ENCODE results near the gene WARS2.
"Not testable (repeated sequence)": the region's sequence is repeated elsewhere in the genome, so short reads cannot be mapped to it uniquely, and the experiment has no call there.

The WARS2 gene

GRCh38 chr1:119140177-119141019, at the start of gene WARS2:
TSS of gene WARS2 (minus strand) at chr1:119140653. CDS start at chr1:119140644, 9 bp downstream.
- DNase-seq: peak; percentile 81 to 99 (median 95)

- DNase-seq: no peak
These were observed 48.5 kb upstream of the WARS2 start for GRCh38 chr1:119188926-119189325.

- DNase-seq: no peak
These were observed 47.0 kb upstream of the WARS2 start for GRCh38 chr1:119187416-119187815.

- DNase-seq: no peak
These were observed 46.0 kb upstream of the WARS2 start for GRCh38 chr1:119186471-119186870.

GRCh38 chr1:119184972-119185371, 44.5 kb upstream of the WARS2 start:
- no peak for DNase-seq

- no peak for DNase-seq
These were observed 40.8 kb upstream of the WARS2 start for GRCh38 chr1:119181218-119181617.

GRCh38 chr1:119179051-119179450, 38.6 kb upstream of the WARS2 start:
- DNase-seq: no peak

GRCh38 chr1:119172927-119173326, 32.5 kb upstream of the WARS2 start:
- DNase-seq: not testable (repeated sequence)

GRCh38 chr1:119171381-119172010, 31.0 kb upstream of the WARS2 start:
- not testable (repeated sequence) for DNase-seq

GRCh38 chr1:119163396-119163795, 22.9 kb upstream of the WARS2 start:
- DNase-seq: no peak

GRCh38 chr1:119160866-119161265, 20.4 kb upstream of the WARS2 start:
- DNase-seq: no peak

GRCh38 chr1:119160409-119160808, 20.0 kb upstream of the WARS2 start:
- no peak for DNase-seq

- no peak for DNase-seq
These were observed 19.5 kb upstream of the WARS2 start for GRCh38 chr1:119159966-119160365.

- no peak for DNase-seq
These were observed 18.7 kb upstream of the WARS2 start for GRCh38 chr1:119159111-119159510.

- not testable (repeated sequence) for DNase-seq
These were observed 16.3 kb upstream of the WARS2 start for GRCh38 chr1:119156761-119157160.

GRCh38 chr1:119155069-119155468, 14.6 kb upstream of the WARS2 start:
- DNase-seq: not testable (repeated sequence)

- no peak for DNase-seq
These were observed 9.7 kb upstream of the WARS2 start for GRCh38 chr1:119150150-119150549.

GRCh38 chr1:119147661-119148090, 7.2 kb upstream of the WARS2 start:
- no peak for DNase-seq

- no peak for DNase-seq
These were observed 6.0 kb upstream of the WARS2 start for GRCh38 chr1:119146466-119146865.

- no peak for DNase-seq
These were observed 4.4 kb upstream of the WARS2 start for GRCh38 chr1:119144813-119145212.

GRCh38 chr1:119143706-119144105, 3.3 kb upstream of the WARS2 start:
- no peak for DNase-seq

- no peak for DNase-seq
These were observed 1.2 kb upstream of the WARS2 start for GRCh38 chr1:119141660-119142059.

- DNase-seq: peak in 9 of 56 donors; percentile 1 to 19 (median 7)
These were observed 569 bp upstream of the WARS2 start for GRCh38 chr1:119141020-119141424.

All from nucleus accumbens (tissue), 56 donors.